SK-N-SH (cell line): ENCODE data around the gene ROPN1B. TPM values are rescaled to one million over a fixed set of nuclear protein-coding genes. Genes with fewer than 3 reads are reported as not detected.

Experiments
- CTCF ChIA-PET: fragments of 300-600, 350-600 bp; formaldehyde crosslinking; extraction: SDS; loops from one replicate; lab custom pipeline; 2021; lab: Yijun Ruan, JAX
- POLR2A ChIA-PET: fragments of 350-600 bp; sonication (Branson Sonifier 250); formaldehyde crosslinking; extraction: SDS; loops from one replicate; lab custom pipeline; 2020; ENCODE audit warnings: antibody characterized with exemption, inconsistent platforms; lab: Yijun Ruan, JAX
- DNase-seq: peaks from one replicate; pipeline ENCODE4 v3.0.0; 2012
- H2AFZ ChIP-seq: fragments of 200-600 bp; sonication (generic); 2 replicates; pipeline ENCODE4 v1.8.1; 2016; ENCODE audit warnings: antibody characterized with exemption, mild to moderate bottlenecking, low read depth
- H3F3A ChIP-seq: fragments of 200-600 bp; sonication (generic); replicated peaks from 2 replicates; pipeline ENCODE3; 2016; ENCODE audit warnings: antibody characterized with exemption, mild to moderate bottlenecking; ENCODE audit not compliant: insufficient read depth
- H3K27ac ChIP-seq, 2 experiments: fragments of 200-500 bp in 1 of 2; fragments of 200-600 bp in 1 of 2; sonication (Bioruptor generic) in 1 of 2; sonication (generic), shearing (Covaris generic) in 1 of 2; 2 replicates each; pipeline versions ENCODE4 v1.5.1 to v1.6.1; 2014 to 2016; ENCODE audit warnings: low read depth in 2 of 2, inconsistent platforms in 1 of 2, low read length in 1 of 2, mild to moderate bottlenecking in 1 of 2, mixed read lengths in 1 of 2
- H3K27me3 ChIP-seq: fragments of 200-600 bp; sonication (generic), shearing (Covaris generic); 2 replicates; pipeline ENCODE4 v1.6.1; 2016; ENCODE audit warnings: mixed run types; ENCODE audit not compliant: insufficient read depth
- H3K36me3 ChIP-seq, 2 experiments: fragments of 200-500 bp in 1 of 2; fragments of 200-600 bp in 1 of 2; sonication (Bioruptor generic) in 1 of 2; sonication (generic) in 1 of 2; replicated peaks in 1 of 2; 2 replicates each; pipeline versions ENCODE3 to v1.5.1; 2014 to 2016; ENCODE audit warnings: low read length in 1 of 2, mild to moderate bottlenecking in 1 of 2; ENCODE audit not compliant: insufficient read depth in 2 of 2, control insufficient read depth in 1 of 2
- H3K4me1 ChIP-seq, 2 experiments: fragments of 200-500 bp in 1 of 2; fragments of 200-600 bp in 1 of 2; sonication (Bioruptor generic) in 1 of 2; sonication (generic), shearing (Covaris generic) in 1 of 2; 2 replicates each; pipeline versions ENCODE4 v1.5.1 to v1.6.1; 2014 to 2016; ENCODE audit warnings: low read depth in 1 of 2, low read length in 1 of 2, mixed run types in 1 of 2; ENCODE audit not compliant: insufficient read depth in 2 of 2, control insufficient read depth in 1 of 2
- H3K4me2 ChIP-seq: fragments of 200-600 bp; sonication (generic), shearing (Covaris generic); 2 replicates; pipeline ENCODE4 v1.6.1; 2017; ENCODE audit warnings: mixed run types
- H3K4me3 ChIP-seq, 2 experiments: fragments of 200-500 bp in 1 of 2; fragments of 200-600 bp in 1 of 2; sonication (Bioruptor generic) in 1 of 2; sonication (generic), shearing (Covaris generic) in 1 of 2; 2 replicates each; pipeline versions ENCODE4 v1.5.1 to v1.8.1; 2014 to 2016; ENCODE audit warnings: low read depth in 2 of 2, inconsistent platforms in 1 of 2, low read length in 1 of 2, mild to moderate bottlenecking in 1 of 2, mixed read lengths in 1 of 2, moderate library complexity in 1 of 2
- H3K79me2 ChIP-seq: fragments of 200-600 bp; sonication (generic); 2 replicates; pipeline ENCODE4 v1.8.1; 2017; ENCODE audit warnings: mild to moderate bottlenecking; ENCODE audit not compliant: insufficient read depth
- H3K9ac ChIP-seq: fragments of 200-600 bp; sonication (generic); 2 replicates; pipeline ENCODE4 v1.6.1; 2017; ENCODE audit warnings: mixed run types
- H3K9me2 ChIP-seq: fragments of 200-600 bp; sonication (generic); 2 replicates; pipeline ENCODE4 v1.6.1; 2017; ENCODE audit warnings: mixed run types
- H3K9me3 ChIP-seq: fragments of 200-600 bp; sonication (generic); 2 replicates; pipeline ENCODE4 v1.6.1; 2017; ENCODE audit warnings: mixed run types, mild to moderate bottlenecking, moderate library complexity
- H4K20me1 ChIP-seq: fragments of 200-600 bp; sonication (generic); 2 replicates; pipeline ENCODE4 v1.6.1; 2017; ENCODE audit warnings: mild to moderate bottlenecking, mixed run types; ENCODE audit not compliant: insufficient read depth
- CHD2 ChIP-seq: fragments of 150-350 bp; IDR thresholded peaks from 2 replicates; pipeline ENCODE4 v1.6.1; 2018; ENCODE audit warnings: low read length; ENCODE audit not compliant: partially characterized antibody
- CTCF ChIP-seq: fragments of 200-600 bp; sonication (generic); IDR thresholded peaks from 2 replicates; pipeline ENCODE4 v1.6.1; 2017; ENCODE audit warnings: antibody characterized with exemption, mild to moderate bottlenecking, moderate library complexity
- EP300 ChIP-seq, 2 experiments: IDR thresholded peaks; 2 replicates each; pipeline versions ENCODE4 v1.4.0 to v1.6.1; 2012; ENCODE audit warnings: borderline replicate concordance in 1 of 2, low read depth in 1 of 2, low read length in 1 of 2
- FOSL2 ChIP-seq: IDR thresholded peaks from 2 replicates; pipeline ENCODE4 v1.4.0; 2012; ENCODE audit warnings: low read depth, mild to moderate bottlenecking, moderate library complexity, borderline replicate concordance
- FOXM1 ChIP-seq: IDR thresholded peaks from 2 replicates; pipeline ENCODE4 v1.4.0; 2012; ENCODE audit warnings: low read depth, mild to moderate bottlenecking
- GATA2 ChIP-seq: sonication (generic); formaldehyde crosslinking; IDR thresholded peaks from 2 replicates; pipeline ENCODE4 v1.5.0; 2020; ENCODE audit warnings: mild to moderate bottlenecking, missing genetic modification reagents
- IRF3 ChIP-seq: fragments of 150-350 bp; IDR thresholded peaks from 2 replicates; pipeline ENCODE4 v1.6.1; 2016; ENCODE audit warnings: mild to moderate bottlenecking, low read depth, low read length
- MAX ChIP-seq: IDR thresholded peaks from 2 replicates; pipeline ENCODE4 v1.4.0; 2012; ENCODE audit warnings: low read depth
- MEF2A ChIP-seq: IDR thresholded peaks from 2 replicates; pipeline ENCODE4 v1.4.0; 2012; ENCODE audit warnings: low read depth, borderline replicate concordance
- MXI1 ChIP-seq: IDR thresholded peaks from 2 replicates; pipeline ENCODE4 v1.6.1; 2012; ENCODE audit warnings: mild to moderate bottlenecking, low read depth, low read length, improper control_type of control experiment
- NFIC ChIP-seq: IDR thresholded peaks from 2 replicates; pipeline ENCODE4 v1.4.0; 2012; ENCODE audit warnings: borderline replicate concordance
- NRF1 ChIP-seq: IDR thresholded peaks from 2 replicates; pipeline ENCODE4 v1.6.1; 2012; ENCODE audit warnings: low read depth, mild to moderate bottlenecking, low read length
- RAD21 ChIP-seq: IDR thresholded peaks from 2 replicates; pipeline ENCODE4 v1.6.1; 2012; ENCODE audit warnings: mild to moderate bottlenecking, low read length
- REST ChIP-seq: IDR thresholded peaks from 2 replicates; pipeline ENCODE4 v1.6.1; 2012; ENCODE audit warnings: mild to moderate bottlenecking, low read depth, low read length, moderate library complexity
- RFX5 ChIP-seq: IDR thresholded peaks from 2 replicates; pipeline ENCODE4 v1.6.1; 2012; ENCODE audit warnings: mild to moderate bottlenecking, improper control_type of control experiment, low read length
- RXRA ChIP-seq: IDR thresholded peaks from 2 replicates; pipeline ENCODE4 v1.4.0; 2012; ENCODE audit warnings: low read depth, mild to moderate bottlenecking, borderline replicate concordance
- SIN3A ChIP-seq: IDR thresholded peaks from 2 replicates; pipeline ENCODE4 v1.6.1; 2012; ENCODE audit warnings: low read depth, mild to moderate bottlenecking, low read length, moderate library complexity, borderline replicate concordance
- TAF1 ChIP-seq: IDR thresholded peaks from 2 replicates; pipeline ENCODE4 v1.6.1; 2012; ENCODE audit warnings: low read depth, mild to moderate bottlenecking, low read length, moderate library complexity, borderline replicate concordance
- ZBTB33 ChIP-seq: IDR thresholded peaks from 2 replicates; pipeline ENCODE4 v1.4.0; 2012; ENCODE audit warnings: low read depth, borderline replicate concordance
- WGBS: methylation state at CpG from one replicate; pipeline ENCODE4 v1.1.6; 2017; ENCODE audit warnings: low lambda C conversion rate; 5-methylcytosine and 5-hydroxymethylcytosine counted together
- polyA plus RNA-seq, 3 experiments: library from polyadenylated mRNA; depleted of rRNA; stranded (reverse); fragments of >200 nt; gene quantifications; 2 replicates each; pipeline ENCODE4 v1.2.3, GENCODE V29; 2012

Gene ROPN1B
- polyA plus RNA-seq, 1 of the 3 experiments (the other 2 are of a cell fraction): not detected

- no peak overlapping the region for H3K4me2 ChIP-seq
- H3K9ac ChIP-seq: no peak overlapping the region
- peaks cover 9% of the 10 kb centered on the region for H3F3A ChIP-seq
- H3K27ac ChIP-seq: no peak overlapping the region
- H3K4me1 ChIP-seq: peaks cover 5 to 10% of the 10 kb centered on the region in 2 experiments; a peak in 1 of 4 replicates
- H2AFZ ChIP-seq: no peak overlapping the region
- WGBS: 34% methylated on average over 1 of the region's 1 CpG
- TF ChIP-seq TAF1 (no peak), GATA2 (CRISPR knock-in tag) (no peak), FOSL2 (no peak), RAD21 (no peak), RFX5 (no peak), EP300 (IDR thresholded peaks at IDR 0.05; ENCODE audit: borderline replicate concordance in 1 of 2, low read depth in 1 of 2, low read length in 1 of 2) (no peak), NFIC (no peak), MAX (no peak), FOXM1 (no peak), SIN3A (no peak), IRF3 (no peak), CHD2 (no peak), REST (no peak), ZBTB33 (no peak), NRF1 (no peak), MEF2A (no peak), RXRA (no peak), CTCF (no peak), MXI1 (no peak)
- H3K4me3 ChIP-seq: no peak overlapping the region
- H3K9me3 ChIP-seq: no peaks in the 10 kb centered on the region
- H3K79me2 ChIP-seq: no peaks in the 10 kb centered on the region
- ChIA-PET POLR2A (no interaction called here), CTCF (no interaction called here)
- no peak for DNase-seq
- no peaks in the 10 kb centered on the region for H3K9me2 ChIP-seq
- no peaks in the 10 kb centered on the region for H3K27me3 ChIP-seq
- H4K20me1 ChIP-seq: no peaks in the 10 kb centered on the region
- no peaks in the 10 kb centered on the region for H3K36me3 ChIP-seq
These were observed 61.5 kb downstream of the ROPN1B start for GRCh38 chr3:126030455-126030854.
